Astrocyte (in vitro differentiated cells and primary cell): Measurements from ENCODE around the gene SRGN.

ENCODE experiments used
- EZH2 ChIP-seq: IDR thresholded peaks from 2 replicates; pipeline ENCODE4 v1.6.1; 2012; ENCODE audit warnings: mild to moderate bottlenecking, low read length, inconsistent platforms; ENCODE audit not compliant: insufficient read depth
- TF ChIP-seq, protein P1 (sequence below): IDR thresholded peaks from 2 replicates; pipeline ENCODE4 v1.5.1; 2011; ENCODE audit warnings: low read depth, mild to moderate bottlenecking, inconsistent platforms, low read length, moderate library complexity; ENCODE audit not compliant: insufficient read depth

- TF ChIP-seq, protein P1, sequence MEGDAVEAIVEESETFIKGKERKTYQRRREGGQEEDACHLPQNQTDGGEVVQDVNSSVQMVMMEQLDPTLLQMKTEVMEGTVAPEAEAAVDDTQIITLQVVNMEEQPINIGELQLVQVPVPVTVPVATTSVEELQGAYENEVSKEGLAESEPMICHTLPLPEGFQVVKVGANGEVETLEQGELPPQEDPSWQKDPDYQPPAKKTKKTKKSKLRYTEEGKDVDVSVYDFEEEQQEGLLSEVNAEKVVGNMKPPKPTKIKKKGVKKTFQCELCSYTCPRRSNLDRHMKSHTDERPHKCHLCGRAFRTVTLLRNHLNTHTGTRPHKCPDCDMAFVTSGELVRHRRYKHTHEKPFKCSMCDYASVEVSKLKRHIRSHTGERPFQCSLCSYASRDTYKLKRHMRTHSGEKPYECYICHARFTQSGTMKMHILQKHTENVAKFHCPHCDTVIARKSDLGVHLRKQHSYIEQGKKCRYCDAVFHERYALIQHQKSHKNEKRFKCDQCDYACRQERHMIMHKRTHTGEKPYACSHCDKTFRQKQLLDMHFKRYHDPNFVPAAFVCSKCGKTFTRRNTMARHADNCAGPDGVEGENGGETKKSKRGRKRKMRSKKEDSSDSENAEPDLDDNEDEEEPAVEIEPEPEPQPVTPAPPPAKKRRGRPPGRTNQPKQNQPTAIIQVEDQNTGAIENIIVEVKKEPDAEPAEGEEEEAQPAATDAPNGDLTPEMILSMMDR = no peak
- TF ChIP-seq EZH2 = no peak
Observed at GRCh38 chr10:69055241-69055640, 32.7 kb upstream of the SRGN start.
